Adrenal gland (tissue), 5 donors: ENCODE data around the gene BNIP1.
"Not testable (repeated sequence)": the region's sequence is repeated elsewhere in the genome, so short reads cannot be mapped to it uniquely, and the experiment has no call there.

Experiments
- POLR2A ChIP-seq, 2 donors: fragments of 450-650 bp; IDR thresholded peaks; one replicate each; pipeline ENCODE4 v1.6.1; 2017; ENCODE audit warnings: antibody characterized with exemption in 2 of 2, mild to moderate bottlenecking in 2 of 2, moderate library complexity in 1 of 2
- TF ChIP-seq, protein P1 (sequence below), 6 experiments: fragments of 450-650 bp in 4 of 6; fragments of 200-600 bp in 2 of 6; sonication (generic) in 1 of 6; IDR thresholded peaks; 1 replicate in 5 of 6; 2 replicates in 1 of 6; pipeline versions ENCODE4 v1.5.1 to v1.8.0; 2016 to 2021; ENCODE audit warnings: antibody characterized with exemption in 6 of 6, mild to moderate bottlenecking in 2 of 6, moderate library complexity in 1 of 6
- donor health status: DM: no; HTN: no; CAD: no.

DNA sequence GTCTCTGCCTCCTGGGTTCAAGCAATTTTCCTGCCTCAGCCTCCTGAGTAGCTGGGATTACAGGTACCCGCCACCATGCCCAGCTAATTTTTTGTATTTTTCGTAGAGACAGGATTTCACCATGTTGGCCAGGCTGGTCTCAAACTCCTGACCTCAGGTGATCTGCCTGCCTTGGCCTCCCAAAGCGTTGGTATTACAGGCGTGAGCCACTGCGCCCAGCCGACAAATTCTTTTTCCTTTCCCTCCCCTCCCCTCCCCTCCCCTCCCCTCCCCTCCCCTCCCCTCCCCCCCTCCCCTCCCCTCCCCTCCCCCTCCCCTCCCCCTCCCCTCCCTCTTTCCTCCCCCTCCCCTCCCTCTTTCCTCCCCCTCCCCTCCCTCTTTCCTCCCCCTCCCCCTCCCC lies 12.2 kb upstream of the BNIP1 start:
- TF ChIP-seq, protein P1, sequence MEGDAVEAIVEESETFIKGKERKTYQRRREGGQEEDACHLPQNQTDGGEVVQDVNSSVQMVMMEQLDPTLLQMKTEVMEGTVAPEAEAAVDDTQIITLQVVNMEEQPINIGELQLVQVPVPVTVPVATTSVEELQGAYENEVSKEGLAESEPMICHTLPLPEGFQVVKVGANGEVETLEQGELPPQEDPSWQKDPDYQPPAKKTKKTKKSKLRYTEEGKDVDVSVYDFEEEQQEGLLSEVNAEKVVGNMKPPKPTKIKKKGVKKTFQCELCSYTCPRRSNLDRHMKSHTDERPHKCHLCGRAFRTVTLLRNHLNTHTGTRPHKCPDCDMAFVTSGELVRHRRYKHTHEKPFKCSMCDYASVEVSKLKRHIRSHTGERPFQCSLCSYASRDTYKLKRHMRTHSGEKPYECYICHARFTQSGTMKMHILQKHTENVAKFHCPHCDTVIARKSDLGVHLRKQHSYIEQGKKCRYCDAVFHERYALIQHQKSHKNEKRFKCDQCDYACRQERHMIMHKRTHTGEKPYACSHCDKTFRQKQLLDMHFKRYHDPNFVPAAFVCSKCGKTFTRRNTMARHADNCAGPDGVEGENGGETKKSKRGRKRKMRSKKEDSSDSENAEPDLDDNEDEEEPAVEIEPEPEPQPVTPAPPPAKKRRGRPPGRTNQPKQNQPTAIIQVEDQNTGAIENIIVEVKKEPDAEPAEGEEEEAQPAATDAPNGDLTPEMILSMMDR (IDR thresholded peaks at IDR 0.05), result not testable (repeated sequence)
- TF ChIP-seq POLR2A (IDR thresholded peaks at IDR 0.05), result not testable (repeated sequence)
